GM13976 (cell line): ENCODE measurements around the gene FAM229B.
A peak's percentile ranks its signal among the peaks of the same experiment; 100 is the strongest.
"Not testable (repeated sequence)": the region's sequence is repeated elsewhere in the genome, so short reads cannot be mapped to it uniquely, and the experiment has no call there.

ENCODE experiments used
- DNase-seq: peaks from one replicate; pipeline ENCODE4 v3.0.0; 2012; ENCODE audit warnings: low spot score
- CTCF ChIP-seq: IDR thresholded peaks from 2 replicates; pipeline ENCODE4 v1.5.1; 2012; ENCODE audit warnings: borderline replicate concordance, mild to moderate bottlenecking; ENCODE audit not compliant: insufficient read depth; ENCODE audit errors: extremely low read depth, missing control alignments, control extremely low read depth
- in situ Hi-C: fragments of 300-500 bp; cut with MboI; formaldehyde crosslinking; loops from one replicate; pipeline ENCODE4 v1.12.0; 2022; ENCODE audit warnings: low sequenced_read_pairs, mixed read lengths, inconsistent platforms; ENCODE audit not compliant: unreplicated experiment

The FAM229B gene

GRCh38 chr6:112041535-112041934, 45.9 kb upstream of the FAM229B start:
- no peak for DNase-seq

GRCh38 chr6:112043032-112044007, 44.1 kb upstream of the FAM229B start:
- peak; percentile 95 for TF ChIP-seq CTCF
- in situ Hi-C loops = loop anchor here (25.0 kb wide), 1 partner anchor 781 kb away; a partner anchor contains a TSS
- peak; percentile 87 for DNase-seq

More at GRCh38 chr6:112041535-112041934, 45.9 kb upstream of the FAM229B start:
- in situ Hi-C loops = loop anchor here (25.0 kb wide), 1 partner anchor 779 kb away; a partner anchor contains a TSS
- TF ChIP-seq CTCF = no peak

GRCh38 chr6:112044196-112044595, 43.2 kb upstream of the FAM229B start:
- in situ Hi-C loops = loop anchor here (25.0 kb wide), 1 partner anchor 782 kb away; a partner anchor contains a TSS
- DNase-seq = no peak
- no peak for TF ChIP-seq CTCF

GRCh38 chr6:112044856-112045255, 42.5 kb upstream of the FAM229B start:
- no peak for TF ChIP-seq CTCF
- no peak for DNase-seq
- in situ Hi-C loops = loop anchor here (25.0 kb wide), 1 partner anchor 783 kb away; a partner anchor contains a TSS

GRCh38 chr6:112047523-112047922, 39.9 kb upstream of the FAM229B start:
- not testable (repeated sequence) for DNase-seq
- in situ Hi-C loops = loop anchor here (25.0 kb wide), 1 partner anchor 785 kb away; a partner anchor contains a TSS

GRCh38 chr6:112049026-112049799, 38.2 kb upstream of the FAM229B start:
- DNase-seq = no peak
- TF ChIP-seq CTCF = no peak

GRCh38 chr6:112049996-112050395, 37.4 kb upstream of the FAM229B start:
- no peak for DNase-seq
- no peak for TF ChIP-seq CTCF
- in situ Hi-C loops = loop anchor here (25.0 kb wide), 1 partner anchor 788 kb away; a partner anchor contains a TSS

More at GRCh38 chr6:112049026-112049799, 38.2 kb upstream of the FAM229B start:
- in situ Hi-C loops = loop anchor here (25.0 kb wide), 1 partner anchor 787 kb away; a partner anchor contains a TSS
